ENCODE measurements around the gene CRACR2A. TPM values are rescaled to one million over a fixed set of nuclear protein-coding genes. Genes with fewer than 3 reads are reported as not detected.

CRACR2A gene
- total and polyA plus RNA-seq, 9 of the 15 experiments (the other 6 are each of a cell fraction or from before 2014, with no cell fraction given), result 2.1 to 15.1 (median 10.4) TPM

DNA sequence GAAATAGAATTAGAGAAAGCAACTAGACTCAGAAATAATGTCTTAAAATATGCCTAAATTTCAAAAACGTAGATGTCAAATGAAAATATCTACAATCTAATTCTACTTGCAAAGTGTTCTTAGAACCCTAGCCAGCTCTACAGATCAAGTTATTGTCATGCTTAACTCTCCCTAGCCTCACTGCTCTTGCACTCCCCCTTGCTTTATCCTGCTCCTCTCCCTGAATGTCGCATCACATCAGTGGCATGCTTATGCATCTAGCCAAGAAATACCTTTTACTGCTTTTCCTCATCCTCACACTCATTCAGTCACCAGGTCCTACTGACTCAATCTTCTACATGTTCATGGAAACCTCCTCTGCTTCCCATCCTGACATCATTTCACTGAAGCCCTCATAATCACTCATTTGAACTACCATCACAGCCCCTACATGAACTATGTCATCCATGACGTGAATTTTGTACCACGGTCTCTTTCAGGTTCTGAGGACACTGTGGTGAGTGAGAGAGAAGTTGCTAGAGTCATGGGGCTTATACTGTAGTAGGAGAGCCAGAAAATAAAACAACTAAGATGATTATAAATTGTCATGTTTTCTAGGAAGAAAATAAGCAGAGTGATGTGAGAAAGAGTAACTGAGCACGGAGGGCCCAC, 22.6 kb upstream of the CRACR2A start:
- H3K79me2 ChIP-seq (ENCODE audit: control insufficient read depth, insufficient read depth, low read length), result no peaks in the 10 kb centered on the region
- H3K9ac ChIP-seq (ENCODE audit: insufficient read depth in 1 of 2, low read depth in 2 of 2, low read length in 2 of 2), result no peak overlapping the region
- intact Hi-C loops (cut with micrococcal nuclease), result no loop called here
- no peaks in the 10 kb centered on the region for H3K36me3 ChIP-seq (ENCODE audit: control insufficient read depth, insufficient read depth, low read length)
- H3K4me1 ChIP-seq (replicated peaks in 1 of 2; ENCODE audit: control insufficient read depth in 2 of 2, insufficient read depth in 2 of 2, low read length in 2 of 2), result no peaks in the 10 kb centered on the region
- ChIA-PET CTCF (ENCODE audit: low intra/inter-chr PET ratio) (no interaction called here), POLR2A (no interaction called here)
- no peak overlapping the region for H2AFZ ChIP-seq (ENCODE audit: low read depth, low read length)
- no peaks in the 10 kb centered on the region for H4K20me1 ChIP-seq (replicated peaks; ENCODE audit: control insufficient read depth, insufficient read depth, low read length)
- in situ Hi-C loops (cut with MboI), result no loop called here
- no peaks in the 10 kb centered on the region for H3K9me1 ChIP-seq (ENCODE audit: control insufficient read depth, insufficient read depth, low read length)
- no peak overlapping the region for H3K4me2 ChIP-seq (ENCODE audit: insufficient read depth, low read length)
- H3K4me3 ChIP-seq, result no peak overlapping the region
- H3K27ac ChIP-seq (ENCODE audit: extremely low read depth, low read depth, low read length), result no peak overlapping the region
- no peaks in the 10 kb centered on the region for H3K27me3 ChIP-seq (ENCODE audit: control insufficient read depth in 2 of 2, insufficient read depth in 2 of 2, low read length in 2 of 2)
- DNase-seq (ENCODE audit: extremely low read depth in 1 of 4, low spot score in 3 of 4), result no peak
- H3K9me3 ChIP-seq (replicated peaks; ENCODE audit: control insufficient read depth, insufficient read depth, low read depth, low read length), result no peaks in the 10 kb centered on the region
- no peak for ATAC-seq
- BruUV-seq (replicated peaks), result no TSS peak
- no peak for FAIRE-seq
- WGBS (ENCODE audit: insufficient coverage, low coverage, missing lambda C conversion rate), result 0% methylated on average over 5 of the region's 5 CpGs
- TF ChIP-seq TCF7 (IDR thresholded peaks at IDR 0.05; ENCODE audit: borderline replicate concordance), result no peak
- TF ChIP-seq EZH2 (IDR thresholded peaks at IDR 0.05; ENCODE audit: borderline replicate concordance, low read depth, low read length), result no peak
- TF ChIP-seq, protein P1, sequence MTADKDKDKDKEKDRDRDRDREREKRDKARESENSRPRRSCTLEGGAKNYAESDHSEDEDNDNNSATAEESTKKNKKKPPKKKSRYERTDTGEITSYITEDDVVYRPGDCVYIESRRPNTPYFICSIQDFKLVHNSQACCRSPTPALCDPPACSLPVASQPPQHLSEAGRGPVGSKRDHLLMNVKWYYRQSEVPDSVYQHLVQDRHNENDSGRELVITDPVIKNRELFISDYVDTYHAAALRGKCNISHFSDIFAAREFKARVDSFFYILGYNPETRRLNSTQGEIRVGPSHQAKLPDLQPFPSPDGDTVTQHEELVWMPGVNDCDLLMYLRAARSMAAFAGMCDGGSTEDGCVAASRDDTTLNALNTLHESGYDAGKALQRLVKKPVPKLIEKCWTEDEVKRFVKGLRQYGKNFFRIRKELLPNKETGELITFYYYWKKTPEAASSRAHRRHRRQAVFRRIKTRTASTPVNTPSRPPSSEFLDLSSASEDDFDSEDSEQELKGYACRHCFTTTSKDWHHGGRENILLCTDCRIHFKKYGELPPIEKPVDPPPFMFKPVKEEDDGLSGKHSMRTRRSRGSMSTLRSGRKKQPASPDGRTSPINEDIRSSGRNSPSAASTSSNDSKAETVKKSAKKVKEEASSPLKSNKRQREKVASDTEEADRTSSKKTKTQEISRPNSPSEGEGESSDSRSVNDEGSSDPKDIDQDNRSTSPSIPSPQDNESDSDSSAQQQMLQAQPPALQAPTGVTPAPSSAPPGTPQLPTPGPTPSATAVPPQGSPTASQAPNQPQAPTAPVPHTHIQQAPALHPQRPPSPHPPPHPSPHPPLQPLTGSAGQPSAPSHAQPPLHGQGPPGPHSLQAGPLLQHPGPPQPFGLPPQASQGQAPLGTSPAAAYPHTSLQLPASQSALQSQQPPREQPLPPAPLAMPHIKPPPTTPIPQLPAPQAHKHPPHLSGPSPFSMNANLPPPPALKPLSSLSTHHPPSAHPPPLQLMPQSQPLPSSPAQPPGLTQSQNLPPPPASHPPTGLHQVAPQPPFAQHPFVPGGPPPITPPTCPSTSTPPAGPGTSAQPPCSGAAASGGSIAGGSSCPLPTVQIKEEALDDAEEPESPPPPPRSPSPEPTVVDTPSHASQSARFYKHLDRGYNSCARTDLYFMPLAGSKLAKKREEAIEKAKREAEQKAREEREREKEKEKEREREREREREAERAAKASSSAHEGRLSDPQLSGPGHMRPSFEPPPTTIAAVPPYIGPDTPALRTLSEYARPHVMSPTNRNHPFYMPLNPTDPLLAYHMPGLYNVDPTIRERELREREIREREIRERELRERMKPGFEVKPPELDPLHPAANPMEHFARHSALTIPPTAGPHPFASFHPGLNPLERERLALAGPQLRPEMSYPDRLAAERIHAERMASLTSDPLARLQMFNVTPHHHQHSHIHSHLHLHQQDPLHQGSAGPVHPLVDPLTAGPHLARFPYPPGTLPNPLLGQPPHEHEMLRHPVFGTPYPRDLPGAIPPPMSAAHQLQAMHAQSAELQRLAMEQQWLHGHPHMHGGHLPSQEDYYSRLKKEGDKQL (CRISPR knock-in tag; IDR thresholded peaks at IDR 0.05; ENCODE audit: borderline replicate concordance), result no peak
- TF ChIP-seq DACH1 (IDR thresholded peaks at IDR 0.05; ENCODE audit: partially characterized antibody), result no peak
- no peak for TF ChIP-seq TAL1 (IDR thresholded peaks at IDR 0.05)
- no peak for TF ChIP-seq MAFG (tag; conservative IDR thresholded peaks at IDR 0.05)
- no peak for TF ChIP-seq SFPQ (IDR thresholded peaks at IDR 0.05; ENCODE audit: low read depth, low read length)

Measured in K562 (cell line).